Neutrophil (primary cell): Measurements from ENCODE around the gene NFE2.
"Not testable (repeated sequence)": the region's sequence is repeated elsewhere in the genome, so short reads cannot be mapped to it uniquely, and the experiment has no call there.

Source experiments
- H3K27ac ChIP-seq: fragments of 200-600 bp; sonication (generic); 2 replicates; pipeline ENCODE4 v1.5.1; 2016; ENCODE audit warnings: mild to moderate bottlenecking, moderate library complexity
- H3K27me3 ChIP-seq: fragments of 200-600 bp; sonication (generic); 2 replicates; pipeline ENCODE4 v1.6.0; 2016; ENCODE audit warnings: mild to moderate bottlenecking
- H3K36me3 ChIP-seq: fragments of 200-600 bp; sonication (generic); 2 replicates; pipeline ENCODE4 v1.5.1; 2017
- H3K4me1 ChIP-seq, 2 experiments: fragments of 200-600 bp in 1 of 2; sonication (generic) in 1 of 2; 1 replicate in 1 of 2; 2 replicates in 1 of 2; pipeline versions ENCODE4 v1.5.1 to v1.6.1; 2013 to 2016; ENCODE audit warnings: low read depth in 1 of 2, low read length in 1 of 2, mild to moderate bottlenecking in 1 of 2, moderate library complexity in 1 of 2; ENCODE audit not compliant: control insufficient read depth in 1 of 2, insufficient read depth in 1 of 2
- H3K4me3 ChIP-seq, 2 experiments: fragments of 200-600 bp in 1 of 2; sonication (generic) in 1 of 2; 1 replicate in 1 of 2; 2 replicates in 1 of 2; pipeline ENCODE4 v1.5.1; 2013 to 2016; ENCODE audit warnings: low read depth in 1 of 2, low read length in 1 of 2, mild to moderate bottlenecking in 1 of 2, moderate library complexity in 1 of 2
- H3K9me3 ChIP-seq: fragments of 200-600 bp; sonication (generic); 2 replicates; pipeline ENCODE4 v1.5.1; 2016
- TF ChIP-seq, protein P1 (sequence below): fragments of 200-600 bp; sonication (generic); IDR thresholded peaks from 2 replicates; pipeline ENCODE4 v1.5.1; 2016; ENCODE audit warnings: antibody characterized with exemption

The NFE2 gene

DNA sequence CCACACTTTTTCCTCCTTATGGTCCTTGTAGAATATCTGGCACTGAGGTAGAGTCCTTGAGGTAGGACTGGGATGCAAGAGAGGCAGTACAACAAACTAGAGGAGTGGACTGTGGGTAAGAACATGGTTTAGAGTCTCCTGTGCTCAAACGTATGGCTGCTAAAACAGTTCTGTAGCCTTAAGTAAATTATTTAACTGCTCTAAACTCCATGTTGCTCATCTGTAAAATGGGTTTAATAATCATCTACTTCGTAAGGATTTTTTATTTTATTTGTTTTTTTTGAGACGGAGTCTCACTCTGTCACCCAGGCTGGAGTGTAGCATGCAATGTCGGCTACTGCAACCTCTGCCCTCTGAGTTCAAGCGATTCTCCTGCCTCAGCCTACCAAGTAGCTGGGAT lies 20.5 kb upstream of the NFE2 start:
- H3K27me3 ChIP-seq: no peaks in the 10 kb centered on the region
- no peaks in the 10 kb centered on the region for H3K9me3 ChIP-seq
- H3K4me3 ChIP-seq: no peak overlapping the region
- no peaks in the 10 kb centered on the region for H3K36me3 ChIP-seq
- TF ChIP-seq, protein P1, sequence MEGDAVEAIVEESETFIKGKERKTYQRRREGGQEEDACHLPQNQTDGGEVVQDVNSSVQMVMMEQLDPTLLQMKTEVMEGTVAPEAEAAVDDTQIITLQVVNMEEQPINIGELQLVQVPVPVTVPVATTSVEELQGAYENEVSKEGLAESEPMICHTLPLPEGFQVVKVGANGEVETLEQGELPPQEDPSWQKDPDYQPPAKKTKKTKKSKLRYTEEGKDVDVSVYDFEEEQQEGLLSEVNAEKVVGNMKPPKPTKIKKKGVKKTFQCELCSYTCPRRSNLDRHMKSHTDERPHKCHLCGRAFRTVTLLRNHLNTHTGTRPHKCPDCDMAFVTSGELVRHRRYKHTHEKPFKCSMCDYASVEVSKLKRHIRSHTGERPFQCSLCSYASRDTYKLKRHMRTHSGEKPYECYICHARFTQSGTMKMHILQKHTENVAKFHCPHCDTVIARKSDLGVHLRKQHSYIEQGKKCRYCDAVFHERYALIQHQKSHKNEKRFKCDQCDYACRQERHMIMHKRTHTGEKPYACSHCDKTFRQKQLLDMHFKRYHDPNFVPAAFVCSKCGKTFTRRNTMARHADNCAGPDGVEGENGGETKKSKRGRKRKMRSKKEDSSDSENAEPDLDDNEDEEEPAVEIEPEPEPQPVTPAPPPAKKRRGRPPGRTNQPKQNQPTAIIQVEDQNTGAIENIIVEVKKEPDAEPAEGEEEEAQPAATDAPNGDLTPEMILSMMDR: no peak
- peak overlapping the region; percentile 29 for H3K27ac ChIP-seq
- peaks cover 54% of the 10 kb centered on the region in 2 experiments for H3K4me1 ChIP-seq

DNA sequence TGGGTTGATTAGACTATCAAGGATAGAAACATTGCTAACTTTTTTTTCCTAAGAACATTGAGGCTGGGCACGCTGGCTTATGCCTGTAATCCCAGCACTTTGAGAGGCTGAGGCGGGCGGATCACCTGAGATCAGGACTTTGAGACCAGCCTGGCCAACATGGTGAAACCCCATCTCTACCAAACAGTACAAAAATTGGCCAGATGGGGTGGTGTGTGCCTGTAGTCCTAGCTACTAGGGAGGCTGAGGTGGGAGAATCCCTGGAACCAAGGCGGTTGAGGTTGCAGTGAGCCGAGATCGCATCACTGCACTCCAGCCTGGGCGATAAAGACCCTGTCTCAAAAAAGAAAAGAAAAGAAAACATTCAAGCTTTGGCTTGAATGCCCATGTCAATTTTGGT lies 11.5 kb upstream of the NFE2 start:
- H3K4me1 ChIP-seq: peaks cover 94 to 96% of the 10 kb centered on the region in 2 experiments
- H3K36me3 ChIP-seq, H3K4me3 ChIP-seq, H3K9me3 ChIP-seq, H3K27me3 ChIP-seq: not testable (repeated sequence)
- peak overlapping the region; percentile 47 for H3K27ac ChIP-seq

DNA sequence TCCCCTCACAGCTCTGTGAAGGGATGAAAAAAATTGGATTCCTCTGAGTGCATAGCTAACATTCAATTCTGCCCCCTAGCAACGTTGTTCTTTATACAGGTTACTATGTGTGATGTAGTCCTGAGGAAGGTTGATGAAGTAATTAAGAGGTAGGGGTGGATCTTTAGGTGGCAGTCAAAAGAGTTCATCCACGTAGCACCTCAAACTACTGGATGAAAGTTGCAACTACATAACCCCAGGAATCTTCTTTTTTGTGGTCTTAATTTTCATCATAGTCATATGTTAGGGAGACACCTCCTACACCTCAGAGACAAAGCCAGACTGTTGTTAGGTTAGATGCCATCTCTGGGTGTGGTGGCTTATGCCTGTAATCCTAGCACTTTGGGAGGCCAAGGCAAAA lies 10.2 kb upstream of the NFE2 start:
- Histone ChIP-seq H3K9me3 (no peaks in the 10 kb centered on the region), H3K36me3 (no peaks in the 10 kb centered on the region), H3K4me1 (peaks cover 94 to 96% of the 10 kb centered on the region in 2 experiments), H3K27ac (peak overlapping the region; percentile 20), H3K4me3 (no peak overlapping the region), H3K27me3 (no peaks in the 10 kb centered on the region)
- TF ChIP-seq, protein P1: no peak

DNA sequence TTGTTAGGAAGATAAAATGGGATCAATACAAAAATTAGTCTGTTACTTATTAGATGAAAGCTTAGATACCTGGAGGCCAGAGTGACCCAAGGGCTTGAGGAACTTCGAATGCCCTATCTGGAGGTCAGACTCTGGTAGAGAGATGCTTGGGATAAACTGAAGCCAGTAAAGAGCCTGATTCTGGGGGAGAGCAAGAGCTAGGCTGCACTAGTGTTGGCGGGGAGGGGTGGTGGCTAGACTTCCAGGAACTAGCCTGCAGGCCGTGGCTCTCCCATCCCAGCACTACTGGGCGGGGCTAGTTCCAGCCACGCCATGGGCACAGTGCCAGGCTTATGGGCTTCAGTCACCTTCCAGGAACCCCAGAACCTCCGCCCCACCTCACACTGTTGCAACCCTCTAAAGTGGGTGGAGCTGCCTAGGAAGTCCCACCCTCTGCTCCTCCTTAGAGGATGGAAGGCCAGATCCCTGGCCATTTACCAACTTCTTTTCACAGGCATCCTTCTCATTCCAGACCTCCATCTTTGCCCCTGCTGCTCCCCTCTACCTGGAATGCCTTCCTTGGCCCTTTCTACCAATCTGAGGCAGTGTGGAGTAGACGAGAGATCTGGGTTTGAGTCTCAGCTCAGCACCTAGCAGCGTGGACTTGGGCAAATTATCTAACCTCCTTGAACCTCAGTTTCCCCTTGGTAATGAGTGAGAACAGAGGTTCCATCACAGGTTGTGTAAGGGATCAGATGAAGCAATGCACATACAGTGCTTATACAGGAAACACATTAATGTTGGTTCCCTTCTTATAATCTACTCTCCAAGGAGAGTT lies 6.3 kb upstream of the NFE2 start:
- Histone ChIP-seq H3K4me3 (peak overlapping the region; percentile 52 to 58), H3K27ac (peak overlapping the region; percentile 93), H3K27me3 (no peaks in the 10 kb centered on the region), H3K4me1 (peaks cover 95 to 97% of the 10 kb centered on the region in 2 experiments), H3K36me3 (no peaks in the 10 kb centered on the region), H3K9me3 (no peaks in the 10 kb centered on the region)
- TF ChIP-seq, protein P1: no peak

DNA sequence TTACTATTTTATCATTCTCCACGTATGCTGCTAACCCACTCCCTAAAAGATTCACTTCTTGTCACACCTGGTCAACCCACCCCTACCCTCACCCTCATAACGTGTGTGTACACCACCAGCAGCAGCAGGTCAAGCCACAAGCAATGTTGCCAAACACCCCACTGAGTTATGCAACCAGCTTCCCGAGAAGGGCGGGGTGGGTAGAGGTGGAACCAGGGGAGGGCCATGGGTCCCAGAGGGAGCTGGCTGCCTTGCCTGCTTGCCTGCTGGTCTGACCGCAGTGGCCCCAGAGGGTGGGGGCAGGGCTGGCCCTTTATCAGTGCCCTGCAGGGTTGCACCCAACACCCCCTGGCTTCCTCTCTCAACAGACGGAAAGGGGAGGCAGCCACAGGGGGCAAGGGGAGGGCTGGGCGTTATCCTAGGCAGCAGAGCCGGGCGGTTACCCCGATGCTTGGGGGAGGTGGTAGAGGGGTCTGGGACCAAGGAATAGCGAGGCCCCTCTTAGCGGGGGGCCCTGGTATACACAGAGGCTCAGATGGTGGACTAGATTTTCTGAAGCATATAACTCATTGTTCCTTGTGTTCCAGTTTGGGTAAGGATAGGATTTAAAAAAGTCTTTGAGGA lies 3.5 kb upstream of the NFE2 start:
- no peaks in the 10 kb centered on the region for H3K27me3 ChIP-seq

More for the DNA sequence above, 3.5 kb upstream of the NFE2 start:
- Histone ChIP-seq H3K36me3 (no peaks in the 10 kb centered on the region), H3K4me1 (peaks cover 85 to 89% of the 10 kb centered on the region in 2 experiments), H3K4me3 (peak overlapping the region; percentile 58), H3K9me3 (no peaks in the 10 kb centered on the region), H3K27ac (peak overlapping the region; percentile 93)
- TF ChIP-seq, protein P1: no peak
